K562 (cell line): ENCODE measurements around the gene TEX264. TPM values are rescaled to one million over a fixed set of nuclear protein-coding genes. Genes with fewer than 3 reads are reported as not detected.

ENCODE experiments used
- ATAC-seq: fragments of 200-7000 bp; cut with Tn5 transposase; 3 replicates; pipeline ENCODE4 v1.9.1; 2020; ENCODE audit warnings: moderate library complexity
- BruUV-seq: library from RNA; stranded (reverse); fragments of 400-500 nt; replicated peaks from 2 replicates; lab custom pipeline; 2021; lab: Mats Ljungman, UMichigan
- CTCF ChIA-PET: fragments of 300-600 bp; formaldehyde crosslinking; extraction: SDS; loops from one replicate; lab custom pipeline; 2021; ENCODE audit warnings: low intra/inter-chr PET ratio; lab: Yijun Ruan, JAX
- POLR2A ChIA-PET: fragments of 300-600, 350-650 bp; sonication (Branson Sonifier 250); formaldehyde crosslinking; extraction: SDS; loops from one replicate; lab custom pipeline; 2021; ENCODE audit warnings: antibody characterized with exemption, inconsistent platforms; lab: Yijun Ruan, JAX
- DNase-seq, 4 experiments: peaks; one replicate each; pipeline versions ENCODE4 v3.0.0 to v3.0.0-alpha.2; 2011 to 2018; ENCODE audit warnings: low spot score in 3 of 4, mixed read lengths in 3 of 4; ENCODE audit errors: extremely low read depth in 1 of 4
- FAIRE-seq: peaks from 2 replicates; lab custom pipeline; 2011; peaks lifted over from hg19 to GRCh38; lab: Jason Lieb, UNC
- H2AFZ ChIP-seq: 2 replicates; pipeline ENCODE4 v1.6.0; 2011; ENCODE audit warnings: low read depth, low read length, control low read depth, inconsistent platforms
- H3K27ac ChIP-seq: fragments of 200-600 bp; 3 replicates; pipeline ENCODE4 v1.8.0; 2011; ENCODE audit warnings: low read depth, mild to moderate bottlenecking, control low read depth, inconsistent platforms, low read length, moderate library complexity, mixed read lengths; ENCODE audit errors: extremely low read depth
- H3K27me3 ChIP-seq, 2 experiments: fragments of 300-600 bp in 1 of 2; 2 replicates in 1 of 2; 3 replicates in 1 of 2; pipeline versions ENCODE4 v1.6.0 to v1.8.0; 2011; ENCODE audit warnings: inconsistent platforms in 2 of 2, low read length in 2 of 2, mild to moderate bottlenecking in 1 of 2, mixed read lengths in 1 of 2, moderate library complexity in 1 of 2; ENCODE audit not compliant: control insufficient read depth in 2 of 2, insufficient read depth in 2 of 2
- H3K36me3 ChIP-seq: fragments of 300-600 bp; 3 replicates; pipeline ENCODE4 v1.8.0; 2011; ENCODE audit warnings: mild to moderate bottlenecking, low read length, inconsistent platforms; ENCODE audit not compliant: control insufficient read depth, insufficient read depth
- H3K4me1 ChIP-seq, 2 experiments: fragments of 200-600 bp in 1 of 2; replicated peaks in 1 of 2; 2 replicates in 1 of 2; 3 replicates in 1 of 2; pipeline versions ENCODE4 v1.5.1 to v1.8.0; 2011; ENCODE audit warnings: inconsistent platforms in 2 of 2, low read length in 2 of 2, mild to moderate bottlenecking in 1 of 2, mixed read lengths in 1 of 2, moderate library complexity in 1 of 2; ENCODE audit not compliant: control insufficient read depth in 2 of 2, insufficient read depth in 2 of 2
- H3K4me2 ChIP-seq: 2 replicates; pipeline ENCODE4 v1.6.1; 2011; ENCODE audit warnings: low read length, control low read depth, inconsistent platforms, mixed read lengths; ENCODE audit not compliant: insufficient read depth
- H3K4me3 ChIP-seq: fragments of 200-600 bp; sonication (generic), shearing (Covaris generic); 2 replicates; pipeline ENCODE4 v1.5.1; 2016; ENCODE audit warnings: control low read depth, inconsistent platforms
- H3K79me2 ChIP-seq: fragments of 200-600 bp; 3 replicates; pipeline ENCODE4 v1.8.0; 2011; ENCODE audit warnings: low read length, inconsistent platforms; ENCODE audit not compliant: control insufficient read depth, insufficient read depth
- H3K9ac ChIP-seq, 2 experiments: 2 replicates each; pipeline versions ENCODE4 v1.6.0 to v1.6.1; 2011; ENCODE audit warnings: low read depth in 2 of 2, low read length in 2 of 2, control low read depth in 1 of 2, inconsistent platforms in 1 of 2, mild to moderate bottlenecking in 1 of 2, mixed read lengths in 1 of 2; ENCODE audit not compliant: insufficient read depth in 1 of 2
- H3K9me1 ChIP-seq: one replicate; pipeline ENCODE4 v1.6.0; 2011; ENCODE audit warnings: inconsistent platforms, mild to moderate bottlenecking, low read length, moderate library complexity; ENCODE audit not compliant: control insufficient read depth, insufficient read depth
- H3K9me3 ChIP-seq: replicated peaks from 2 replicates; pipeline ENCODE4 v1.5.1; 2011; ENCODE audit warnings: low read depth, low read length, inconsistent platforms; ENCODE audit not compliant: control insufficient read depth, insufficient read depth
- H4K20me1 ChIP-seq: replicated peaks from 2 replicates; pipeline ENCODE4 v1.6.1; 2011; ENCODE audit warnings: low read length, inconsistent platforms, mixed read lengths; ENCODE audit not compliant: control insufficient read depth, insufficient read depth
- ARID1B ChIP-seq: fragments of 450-650 bp; IDR thresholded peaks from 2 replicates; pipeline ENCODE4 v1.6.1; 2016; ENCODE audit warnings: antibody characterized with exemption, mild to moderate bottlenecking, inconsistent platforms
- CAMTA2 ChIP-seq: fragments of 250-450 bp; sonication (Bioruptor Pico); conservative IDR thresholded peaks from 2 replicates; pipeline ENCODE4 v1.5.1; 2022
- CREB1 ChIP-seq, 2 experiments: sonication (generic) in 1 of 2; formaldehyde crosslinking in 1 of 2; IDR thresholded peaks; 2 replicates each; pipeline versions ENCODE4 v1.6.1 to v1.8.0; 2012 to 2022; ENCODE audit warnings: inconsistent platforms in 1 of 2, mild to moderate bottlenecking in 1 of 2, missing genetic modification reagents in 1 of 2, moderate library complexity in 1 of 2
- EP400 ChIP-seq: fragments of 450-650 bp; IDR thresholded peaks from 2 replicates; pipeline ENCODE4 v1.6.1; 2017; ENCODE audit warnings: antibody characterized with exemption, mild to moderate bottlenecking, moderate library complexity
- HDAC1 ChIP-seq, 2 experiments: fragments of 450-650 bp; IDR thresholded peaks; 2 replicates each; pipeline ENCODE4 v1.6.1; 2016 to 2017; ENCODE audit warnings: inconsistent platforms in 1 of 2, mild to moderate bottlenecking in 1 of 2, moderate library complexity in 1 of 2
- HNRNPK ChIP-seq: fragments of 200-400 bp; formaldehyde crosslinking; IDR thresholded peaks from one replicate; pipeline ENCODE4 v1.6.1; 2018; ENCODE audit warnings: mild to moderate bottlenecking, low read depth, low read length; ENCODE audit not compliant: poor library complexity, severe bottlenecking
- MEF2A ChIP-seq: IDR thresholded peaks from 2 replicates; pipeline ENCODE4 v1.6.1; 2011; ENCODE audit warnings: low read depth, mild to moderate bottlenecking, low read length, moderate library complexity; ENCODE audit not compliant: control insufficient read depth
- MYBL2 ChIP-seq, 2 experiments: fragments of 450-650 bp in 1 of 2; sonication (generic) in 1 of 2; formaldehyde crosslinking in 1 of 2; IDR thresholded peaks; 2 replicates each; pipeline versions ENCODE4 v1.6.1 to v1.8.1; 2017 to 2022; ENCODE audit warnings: borderline replicate concordance in 1 of 2, inconsistent platforms in 1 of 2, low read depth in 1 of 2, mild to moderate bottlenecking in 1 of 2, missing genetic modification reagents in 1 of 2, moderate library complexity in 1 of 2
- NEUROD1 ChIP-seq: fragments of 150-350 bp; IDR thresholded peaks from 2 replicates; pipeline ENCODE4 v1.6.1; 2014; ENCODE audit warnings: borderline replicate concordance, low read length, low read depth; ENCODE audit not compliant: partially characterized antibody
- PML ChIP-seq: IDR thresholded peaks from 2 replicates; pipeline ENCODE4 v1.6.1; 2012; ENCODE audit warnings: low read length, inconsistent platforms
- RAD21 ChIP-seq, 2 experiments: fragments of 250-450 bp in 1 of 2; fragments of 450-650 bp in 1 of 2; sonication (Bioruptor Pico) in 1 of 2; formaldehyde crosslinking in 1 of 2; IDR thresholded peaks in 1 of 2; conservative IDR thresholded peaks in 1 of 2; 2 replicates each; pipeline versions ENCODE4 v1.4.0 to v1.8.0; 2020 to 2022; ENCODE audit warnings: mild to moderate bottlenecking in 2 of 2, moderate library complexity in 1 of 2
- RCOR1 ChIP-seq, 2 experiments: IDR thresholded peaks; 2 replicates each; pipeline ENCODE4 v1.6.1; 2012; ENCODE audit warnings: low read depth in 2 of 2, low read length in 2 of 2, borderline replicate concordance in 1 of 2, improper control_type of control experiment in 1 of 2
- TCFL5 ChIP-seq: fragments of 250-450 bp; sonication (Bioruptor Pico); conservative IDR thresholded peaks from 2 replicates; pipeline ENCODE4 v1.6.1; 2021; ENCODE audit warnings: mild to moderate bottlenecking, moderate library complexity, matching md5 sums
- ZNF347 ChIP-seq: fragments of 450-650 bp; formaldehyde crosslinking; IDR thresholded peaks from 2 replicates; pipeline ENCODE4 v1.4.0; 2020; ENCODE audit warnings: low read depth, mild to moderate bottlenecking, moderate library complexity
- WGBS: fragments of 100-300 bp; shearing (Covaris generic); methylation state at CpG from one replicate; pipeline ENCODE4 v1.1.6; 2016; ENCODE audit warnings: low coverage, mixed read lengths; ENCODE audit not compliant: insufficient coverage; ENCODE audit errors: missing lambda C conversion rate; 5-methylcytosine and 5-hydroxymethylcytosine counted together
- in situ Hi-C: fragments of 300-500 bp; cut with MboI; formaldehyde crosslinking; loops from 4 replicates; pipeline ENCODE4 v1.15.0; 2018; ENCODE audit warnings: inconsistent platforms, mixed read lengths
- intact Hi-C: fragments of 100-400 bp; cut with micrococcal nuclease; formaldehyde crosslinking; loops from 2 replicates; pipeline ENCODE4 v1.14.2; 2022
- polyA plus RNA-seq, 8 experiments: library from polyadenylated mRNA; depleted of rRNA in 4 of 8; stranded (reverse) in 5 of 8; unstranded in 3 of 8; fragments of >200 nt; fragmentation: Nextera tagmentation in 2 of 8; fragmentation: Illumina TruSeq in 1 of 8; extraction: Ambion mirVana in 2 of 8; extraction: Trizol in 1 of 8; gene quantifications; 2 replicates each; pipeline versions ENCODE4 v1.2.1 to v1.2.3, GENCODE V29; 2011 to 2014; ENCODE audit warnings: inconsistent platforms in 1 of 8, missing spikeins in 1 of 8
- total RNA-seq, 7 experiments: library from RNA; depleted of rRNA in 6 of 7; stranded (reverse); fragments of >200 nt in 6 of 7; fragmentation: Illumina TruSeq in 2 of 7; extraction: Trizol in 2 of 7; gene quantifications; 2 replicates each; pipeline versions ENCODE4 v1.2.1 to v1.2.3, GENCODE V29; 2011 to 2021; ENCODE audit warnings: low replicate concordance in 1 of 7
- TF ChIP-seq, protein P1 (sequence below): fragments of 250-450 bp; sonication (Bioruptor Pico); IDR thresholded peaks from 2 replicates; pipeline ENCODE4 v1.5.0; 2021; ENCODE audit warnings: mild to moderate bottlenecking, borderline replicate concordance

The TEX264 gene
- total and polyA plus RNA-seq, 9 of the 15 experiments (the other 6 are each of a cell fraction or from before 2014, with no cell fraction given) = 4.1 to 47.0 (median 31.0) TPM

GRCh38 chr3:51669241-51670052, 1.6 kb upstream of the TEX264 start:
- WGBS = 20% methylated on average over 9 of the region's 9 CpGs
- TF ChIP-seq EP400 = peak; percentile 52; the same call in 1 of the 2 replicates
- TF ChIP-seq HDAC1 (IDR thresholded peaks at IDR 0.05) = peak in 1 of 2 experiments; percentile 59; a peak in 2 of 4 replicates
- no peak for TF ChIP-seq HNRNPK
- peak; percentile 42; the same call in 1 of the 2 replicates for TF ChIP-seq ARID1B
- TF ChIP-seq, protein P1, sequence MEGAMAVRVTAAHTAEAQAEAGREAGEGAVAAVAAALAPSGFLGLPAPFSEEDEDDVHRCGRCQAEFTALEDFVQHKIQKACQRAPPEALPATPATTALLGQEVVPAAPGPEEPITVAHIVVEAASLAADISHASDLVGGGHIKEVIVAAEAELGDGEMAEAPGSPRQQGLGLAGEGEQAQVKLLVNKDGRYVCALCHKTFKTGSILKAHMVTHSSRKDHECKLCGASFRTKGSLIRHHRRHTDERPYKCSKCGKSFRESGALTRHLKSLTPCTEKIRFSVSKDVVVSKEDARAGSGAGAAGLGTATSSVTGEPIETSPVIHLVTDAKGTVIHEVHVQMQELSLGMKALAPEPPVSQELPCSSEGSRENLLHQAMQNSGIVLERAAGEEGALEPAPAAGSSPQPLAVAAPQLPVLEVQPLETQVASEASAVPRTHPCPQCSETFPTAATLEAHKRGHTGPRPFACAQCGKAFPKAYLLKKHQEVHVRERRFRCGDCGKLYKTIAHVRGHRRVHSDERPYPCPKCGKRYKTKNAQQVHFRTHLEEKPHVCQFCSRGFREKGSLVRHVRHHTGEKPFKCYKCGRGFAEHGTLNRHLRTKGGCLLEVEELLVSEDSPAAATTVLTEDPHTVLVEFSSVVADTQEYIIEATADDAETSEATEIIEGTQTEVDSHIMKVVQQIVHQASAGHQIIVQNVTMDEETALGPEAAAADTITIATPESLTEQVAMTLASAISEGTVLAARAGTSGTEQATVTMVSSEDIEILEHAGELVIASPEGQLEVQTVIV (CRISPR knock-in tag) = no peak
- no peak for TF ChIP-seq CAMTA2 (CRISPR knock-in tag)
- no peak for TF ChIP-seq TCFL5 (CRISPR knock-in tag)
- no peak for TF ChIP-seq ZNF347 (CRISPR knock-in tag)
- no peak for TF ChIP-seq PML
- peak; percentile 58 to 75 for TF ChIP-seq RAD21 (CRISPR knock-in tag; conservative IDR thresholded peaks at IDR 0.05 in 1 of 2, IDR thresholded peaks at IDR 0.05 in 1 of 2)
- TF ChIP-seq MYBL2 (IDR thresholded peaks at IDR 0.05; ENCODE audit: low read depth) = no peak
- TF ChIP-seq MYBL2 (CRISPR knock-in tag; IDR thresholded peaks at IDR 0.05; ENCODE audit: borderline replicate concordance) = no peak
- TF ChIP-seq MEF2A = no peak
- no peak for TF ChIP-seq NEUROD1
- TF ChIP-seq CREB1 (IDR thresholded peaks at IDR 0.05) = no peak
- 0 out of 2 replicates have a peak, but pooled peaks have one; percentile 2 for TF ChIP-seq CREB1 (CRISPR knock-in tag; IDR thresholded peaks at IDR 0.05)
- peak; percentile 41 to 93; a peak in 2 of 4 replicates for TF ChIP-seq RCOR1 (IDR thresholded peaks at IDR 0.05; ENCODE audit: borderline replicate concordance in 1 of 2, low read depth in 2 of 2, low read length in 2 of 2)

More at GRCh38 chr3:51669241-51670052, 1.6 kb upstream of the TEX264 start:
- Histone ChIP-seq H3K9ac (no peak overlapping the region), H2AFZ (peak overlapping the region; percentile 55; the same call in 1 of the 2 replicates), H3K36me3 (no peaks in the 10 kb centered on the region), H4K20me1 (no peaks in the 10 kb centered on the region), H3K4me3 (no peak overlapping the region), H3K27me3 (no peaks in the 10 kb centered on the region), H3K4me2 (no peak overlapping the region; the same call in 1 of the 2 replicates), H3K27ac (no peak overlapping the region), H3K79me2 (peaks cover 10% of the 10 kb centered on the region; the same call in 2 of the 3 replicates), H3K4me1 (peaks cover 21 to 26% of the 10 kb centered on the region in 2 experiments; a peak in 4 of 5 replicates), H3K9me3 (no peaks in the 10 kb centered on the region), H3K9me1 (no peaks in the 10 kb centered on the region)
- intact Hi-C loops = loop anchor here (1.0 kb wide), 3 partner anchors 27 to 167 kb away; no protein-coding TSS in a partner anchor
- no TSS peak for BruUV-seq
- CTCF ChIA-PET = interaction anchor here (1.1 to 1.7 kb wide), 2 partner anchors 167 to 169 kb away, joined by 4 to 12 read pairs; partner anchors contain the start of gene DCAF1
- FAIRE-seq (peak; percentile 84), DNase-seq (peak; percentile 63 to 83 (median 64)), ATAC-seq (peak; percentile 72)
- in situ Hi-C loops = no loop called here
- POLR2A ChIA-PET = interaction anchor here (0.6 to 1.6 kb wide), 6 partner anchors 12 to 988 kb away, joined by 3 to 5 read pairs (median 3); partner anchors contain the start of gene DCAF1
